B cell (primary cell): ENCODE data around the gene MEX3A. TPM values are rescaled to one million over a fixed set of nuclear protein-coding genes. Genes with fewer than 3 reads are reported as not detected.

Experiments
- ATAC-seq: fragments of 200-7000 bp; cut with Tn5 transposase; one replicate; pipeline ENCODE4 v1.10.0; 2021; ENCODE audit warnings: low read depth, mild to moderate bottlenecking, moderate number of reproducible peaks, moderate library complexity
- CTCF ChIA-PET: fragments of 350-600 bp; sonication (Branson Sonifier 250); formaldehyde crosslinking; loops from one replicate; lab custom pipeline; 2021; ENCODE audit warnings: antibody characterized with exemption, inconsistent platforms; lab: Charles Lee
- POLR2A ChIA-PET: fragments of 350-600 bp; sonication (Branson Sonifier 250); formaldehyde crosslinking; loops from one replicate; lab custom pipeline; 2021; ENCODE audit warnings: antibody characterized with exemption; lab: Charles Lee
- DNase-seq: peaks from one replicate; pipeline ENCODE4 v3.0.0; 2013
- H2AFZ ChIP-seq: 2 replicates; pipeline ENCODE4 v1.6.1; 2012; ENCODE audit warnings: mild to moderate bottlenecking, low read depth, low read length; ENCODE audit not compliant: insufficient read depth, poor library complexity, severe bottlenecking
- H3K27ac ChIP-seq, 2 donors: 1 replicate in 1 of 2; 2 replicates in 1 of 2; pipeline ENCODE4 v1.5.1; 2012 to 2013; ENCODE audit warnings: low read length in 2 of 2, mild to moderate bottlenecking in 2 of 2, moderate library complexity in 1 of 2
- H3K27me3 ChIP-seq, 4 experiments: fragments of 200-600 bp in 1 of 4; sonication (generic) in 1 of 4; replicated peaks in 1 of 4; 1 replicate in 2 of 4; 2 replicates in 2 of 4; pipeline versions ENCODE4 v1.6.1 to v1.7.0; 2013 to 2016; ENCODE audit warnings: low read length in 3 of 4, mild to moderate bottlenecking in 2 of 4, mixed read lengths in 1 of 4, moderate library complexity in 1 of 4; ENCODE audit not compliant: insufficient read depth in 4 of 4, control insufficient read depth in 3 of 4; ENCODE audit errors: control extremely low read depth in 1 of 4
- H3K36me3 ChIP-seq, 2 experiments: replicated peaks in 1 of 2; 1 replicate in 1 of 2; 2 replicates in 1 of 2; pipeline versions ENCODE4 v1.6.1 to v1.7.1; 2013; ENCODE audit warnings: low read length in 1 of 2; ENCODE audit not compliant: insufficient read depth in 2 of 2, control insufficient read depth in 1 of 2; ENCODE audit errors: control extremely low read depth in 1 of 2, extremely low read depth in 1 of 2
- H3K4me1 ChIP-seq, 2 donors: fragments of 200-600 bp in 1 of 2; sonication (generic) in 1 of 2; 1 replicate in 1 of 2; 2 replicates in 1 of 2; pipeline versions ENCODE4 v1.5.1 to v1.6.1; 2013 to 2017; ENCODE audit warnings: low read length in 2 of 2; ENCODE audit not compliant: control insufficient read depth in 2 of 2, insufficient read depth in 2 of 2
- H3K4me2 ChIP-seq: replicated peaks from 2 replicates; pipeline ENCODE3; 2012; ENCODE audit warnings: mild to moderate bottlenecking, low read depth, low read length; ENCODE audit not compliant: poor library complexity, severe bottlenecking
- H3K4me3 ChIP-seq, 5 experiments: fragments of 200-600 bp in 1 of 5; sonication (generic) in 1 of 5; 1 replicate in 3 of 5; 2 replicates in 2 of 5; pipeline versions ENCODE4 v1.5.1 to v1.7.0; 2011 to 2016; ENCODE audit warnings: low read length in 4 of 5, mild to moderate bottlenecking in 4 of 5, low read depth in 2 of 5, control low read depth in 1 of 5, moderate library complexity in 1 of 5; ENCODE audit not compliant: insufficient read depth in 1 of 5; ENCODE audit errors: control extremely low read depth in 1 of 5, extremely low read depth in 1 of 5
- H3K79me2 ChIP-seq: fragments of 200-600 bp; sonication (generic); one replicate; pipeline ENCODE4 v1.6.0; 2016; ENCODE audit warnings: low read length; ENCODE audit not compliant: control insufficient read depth, insufficient read depth
- H3K9ac ChIP-seq: fragments of 200-600 bp; sonication (generic); 2 replicates; pipeline ENCODE4 v1.6.1; 2017; ENCODE audit warnings: mild to moderate bottlenecking, low read length, moderate library complexity
- H3K9me3 ChIP-seq, 3 donors: one replicate each; pipeline versions ENCODE4 v1.6.1 to v1.7.1; 2013; ENCODE audit warnings: low read length in 2 of 3; ENCODE audit not compliant: control insufficient read depth in 2 of 3, insufficient read depth in 1 of 3; ENCODE audit errors: control extremely low read depth in 1 of 3
- H4K20me1 ChIP-seq: 2 replicates; pipeline ENCODE4 v1.6.0; 2012; ENCODE audit warnings: mild to moderate bottlenecking, low read length; ENCODE audit not compliant: insufficient read depth, control insufficient read depth, poor library complexity, severe bottlenecking
- H3K27ac Mint-ChIP-seq: one replicate; pipeline ENCODE4 v1.8.0; 2021; ENCODE audit warnings: mixed read lengths
- H3K27me3 Mint-ChIP-seq: one replicate; pipeline ENCODE4 v1.8.0; 2021; ENCODE audit warnings: mixed read lengths
- H3K4me1 Mint-ChIP-seq: one replicate; pipeline ENCODE4 v1.8.0; 2021; ENCODE audit warnings: mixed read lengths
- H3K4me3 Mint-ChIP-seq: one replicate; pipeline ENCODE4 v1.8.0; 2021; ENCODE audit warnings: mixed read lengths
- H3K9me3 Mint-ChIP-seq: one replicate; pipeline ENCODE4 v1.8.0; 2022; ENCODE audit warnings: mixed read lengths; ENCODE audit not compliant: insufficient read depth
- CTCF ChIP-seq: fragments of 200-600 bp; IDR thresholded peaks from one replicate; pipeline ENCODE4 v1.8.0; 2022; ENCODE audit warnings: antibody characterized with exemption, mild to moderate bottlenecking
- EZH2 ChIP-seq: IDR thresholded peaks from 2 replicates; pipeline ENCODE4 v1.6.1; 2012; ENCODE audit warnings: borderline replicate concordance, low read depth, mild to moderate bottlenecking, moderate library complexity, low read length; ENCODE audit not compliant: insufficient read depth, poor library complexity, severe bottlenecking
- WGBS: methylation state at CpG from one replicate; pipeline ENCODE4 v1.1.5; 2013; ENCODE audit warnings: missing lambda C conversion rate; ENCODE audit not compliant: insufficient coverage; 5-methylcytosine and 5-hydroxymethylcytosine counted together
- intact Hi-C: fragments of 100-400 bp; cut with micrococcal nuclease; formaldehyde crosslinking; loops from one replicate; pipeline ENCODE4 v1.10.0; 2022
- polyA plus RNA-seq: library from polyadenylated mRNA; depleted of rRNA; stranded (reverse); fragments of >200 nt; gene quantifications from 2 replicates; pipeline ENCODE4 v1.2.3, GENCODE V29; 2012
- total RNA-seq, 2 donors: library from RNA; stranded (reverse); fragments of 120-200 nt in 1 of 2; gene quantifications; 1 replicate in 1 of 2; 2 replicates in 1 of 2; pipeline versions ENCODE4 v1.2.3 to v1.2.4, GENCODE V29; 2013 to 2022

MEX3A gene
- total and polyA plus RNA-seq, 2 donors (not counting 1 experiment from before 2014, with no cell fraction given): 0.27 to 1.1 TPM

GRCh38 chr1:156120318-156120717 is 38.1 kb upstream of the MEX3A start:
- Mint-ChIP-seq H3K27me3 (peaks cover 27% of the 10 kb centered on the region), H3K4me3 (no peak overlapping the region), H3K9me3 (no peaks in the 10 kb centered on the region), H3K4me1 (peaks cover 34% of the 10 kb centered on the region), H3K27ac (no peak overlapping the region)
- Histone ChIP-seq H3K36me3 (no peaks in the 10 kb centered on the region), H3K79me2 (no peaks in the 10 kb centered on the region), H3K9ac (no peak overlapping the region), H3K9me3 (no peaks in the 10 kb centered on the region), H4K20me1 (no peaks in the 10 kb centered on the region), H3K4me1 (peaks cover 7 to 14% of the 10 kb centered on the region in 2 donors), H3K4me2 (no peak overlapping the region), H2AFZ (no peak overlapping the region), H3K4me3 (no peak overlapping the region), H3K27ac (no peak overlapping the region), H3K27me3 (peaks cover 0 to 42% (median 9%) of the 10 kb centered on the region in 4 experiments)
- TF ChIP-seq EZH2 (no peak), CTCF (peak; percentile 3)
- ChIA-PET POLR2A (interaction anchor here (1.1 kb wide), 1 partner anchor 23 kb away, joined by 3 read pairs; no protein-coding TSS in a partner anchor), CTCF (interaction anchor here (0.7 to 28.7 kb wide), 4 partner anchors 8 to 105 kb away, joined by 3 to 970 read pairs (median 48); no protein-coding TSS in a partner anchor)
- WGBS: 100% methylated on average over 1 of the region's 3 CpGs
- DNase-seq: no peak
- ATAC-seq: no peak
- intact Hi-C loops: no loop called here

GRCh38 chr1:156119503-156120209 is 37.4 kb upstream of the MEX3A start:
- Mint-ChIP-seq H3K4me3 (peak overlapping the region; percentile 39), H3K9me3 (no peaks in the 10 kb centered on the region), H3K4me1 (peaks cover 34% of the 10 kb centered on the region), H3K27ac (no peak overlapping the region), H3K27me3 (peaks cover 27% of the 10 kb centered on the region)
- TF ChIP-seq EZH2 (no peak), CTCF (peak; percentile 9)
- H3K4me1 ChIP-seq: peaks cover 14 to 21% of the 10 kb centered on the region in 2 donors
- no peaks in the 10 kb centered on the region for H3K79me2 ChIP-seq
- 54% methylated on average over 3 of the region's 3 CpGs for WGBS
- no peak overlapping the region for H3K9ac ChIP-seq
- H4K20me1 ChIP-seq: no peaks in the 10 kb centered on the region
- no peaks in the 10 kb centered on the region for H3K9me3 ChIP-seq
- intact Hi-C loops: no loop called here
- ChIA-PET POLR2A (interaction anchor here (1.1 kb wide), 1 partner anchor 23 kb away, joined by 3 read pairs; no protein-coding TSS in a partner anchor), CTCF (interaction anchor here (0.5 to 28.7 kb wide), 3 partner anchors 9 to 303 kb away, joined by 4 to 970 read pairs (median 89); no protein-coding TSS in a partner anchor)
- no peak overlapping the region for H3K27ac ChIP-seq
- no peaks in the 10 kb centered on the region for H3K36me3 ChIP-seq
- peak; percentile 37 for ATAC-seq
- H3K4me2 ChIP-seq: no peak overlapping the region
- H3K27me3 ChIP-seq: peaks cover 0 to 49% (median 14%) of the 10 kb centered on the region in 4 experiments
- peak; percentile 61 for DNase-seq
- H2AFZ ChIP-seq: no peak overlapping the region
- no peak overlapping the region for H3K4me3 ChIP-seq
